Measurements from ENCODE around the gene ZC3H4.
A peak's percentile ranks its signal among the peaks of the same experiment; 100 is the strongest.
"Not testable (repeated sequence)": the region's sequence is repeated elsewhere in the genome, so short reads cannot be mapped to it uniquely, and the experiment has no call there.

Gene ZC3H4

DNA sequence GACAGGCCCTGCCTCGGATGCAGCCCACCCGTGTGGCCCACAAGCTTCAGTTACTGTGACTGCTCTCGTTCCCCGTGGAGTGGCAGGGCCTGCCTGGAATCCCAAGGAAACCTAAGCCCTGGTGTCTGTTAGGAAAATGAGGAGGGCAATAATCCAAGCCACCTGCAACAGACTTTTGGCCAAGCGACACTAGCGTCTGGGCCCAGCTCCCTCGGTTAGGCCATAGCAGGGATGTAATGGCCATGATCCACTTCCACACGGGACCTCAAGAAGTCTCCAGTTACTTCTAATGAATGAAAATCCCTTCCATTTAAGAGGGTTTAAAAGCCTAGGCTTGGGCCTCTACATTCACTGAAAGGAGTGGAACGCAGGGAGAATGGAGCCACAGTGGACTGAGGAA is 8.9 kb downstream of the ZC3H4 start:
- Histone ChIP-seq H3K36me3 (ENCODE audit: control insufficient read depth, low read depth, low read length) (peaks cover 21% of the 10 kb centered on the region), H3K27ac (ENCODE audit: low read length) (no peak overlapping the region), H3K4me1 (ENCODE audit: control insufficient read depth, low read depth, low read length) (peaks cover 23% of the 10 kb centered on the region), H3K9me3 (ENCODE audit: control insufficient read depth, low read depth, low read length) (no peaks in the 10 kb centered on the region), H3K27me3 (ENCODE audit: control insufficient read depth, insufficient read depth, low read length) (no peaks in the 10 kb centered on the region), H3K4me3 (ENCODE audit: low read length) (no peak overlapping the region), H3K9ac (ENCODE audit: low read length) (no peak overlapping the region)

DNA sequence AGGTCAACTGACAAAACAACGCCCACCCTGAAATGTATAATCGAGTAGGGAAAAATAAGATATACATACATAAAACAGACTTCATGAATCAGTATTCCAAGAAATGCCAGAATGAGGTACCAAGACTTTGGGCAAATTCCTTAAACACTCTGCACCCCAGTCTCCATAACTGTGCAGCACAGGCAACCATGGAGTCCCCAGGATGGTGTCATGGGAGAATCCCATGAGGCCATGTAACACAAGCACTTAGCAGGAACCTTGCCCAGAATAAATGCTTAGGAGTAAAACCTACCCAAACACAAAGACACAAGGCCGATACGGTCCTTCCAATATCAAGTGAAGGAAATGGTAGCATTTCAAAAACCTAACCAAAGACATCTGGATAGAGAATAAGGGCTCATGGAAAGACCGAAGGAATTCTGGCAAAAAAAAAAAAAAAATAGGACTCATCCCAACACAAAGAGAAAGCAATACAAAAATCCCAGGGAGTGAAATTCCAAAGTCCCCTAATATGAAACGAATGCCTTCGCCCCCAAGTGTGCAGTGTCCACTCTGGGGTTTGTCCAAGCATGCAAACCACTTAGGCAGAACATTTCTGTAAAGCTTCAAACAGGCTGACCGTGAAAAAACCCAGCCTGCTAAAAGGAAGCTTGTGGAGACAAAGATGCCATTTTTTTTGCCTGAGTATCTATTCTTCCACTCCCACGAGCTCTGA is 11.1 kb downstream of the ZC3H4 start:
- peaks cover 7% of the 10 kb centered on the region for H3K4me1 ChIP-seq (ENCODE audit: control insufficient read depth, low read depth, low read length)
- H3K27me3 ChIP-seq (ENCODE audit: control insufficient read depth, insufficient read depth, low read length): no peaks in the 10 kb centered on the region
- no peak overlapping the region for H3K9ac ChIP-seq (ENCODE audit: low read length)
- H3K27ac ChIP-seq (ENCODE audit: low read length): no peak overlapping the region
- H3K4me3 ChIP-seq (ENCODE audit: low read length): no peak overlapping the region
- H3K36me3 ChIP-seq (ENCODE audit: control insufficient read depth, low read depth, low read length): peaks cover 17% of the 10 kb centered on the region
- H3K9me3 ChIP-seq (ENCODE audit: control insufficient read depth, low read depth, low read length): no peaks in the 10 kb centered on the region

DNA sequence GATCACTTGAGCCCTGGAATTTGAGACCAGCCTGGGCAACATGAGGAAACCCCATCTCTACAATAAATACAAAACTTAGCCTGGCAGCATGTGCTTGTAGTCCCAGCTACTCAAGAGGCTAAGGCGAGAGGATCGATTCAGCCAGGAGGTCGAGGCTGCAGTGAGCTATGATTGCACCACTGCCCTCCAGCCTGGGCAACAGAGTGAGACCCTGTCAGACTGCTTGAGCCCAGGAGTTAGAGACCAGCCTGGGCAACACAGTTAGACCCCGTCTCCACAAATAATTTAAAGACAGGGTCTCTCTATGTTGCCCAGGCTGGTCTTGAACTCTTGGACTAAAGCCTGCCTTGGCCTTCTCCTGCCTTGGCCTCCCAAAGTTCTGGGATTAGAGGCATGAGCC is 12.5 kb downstream of the ZC3H4 start:
- not testable (repeated sequence) for H3K4me1 ChIP-seq (ENCODE audit: control insufficient read depth, low read depth, low read length)

DNA sequence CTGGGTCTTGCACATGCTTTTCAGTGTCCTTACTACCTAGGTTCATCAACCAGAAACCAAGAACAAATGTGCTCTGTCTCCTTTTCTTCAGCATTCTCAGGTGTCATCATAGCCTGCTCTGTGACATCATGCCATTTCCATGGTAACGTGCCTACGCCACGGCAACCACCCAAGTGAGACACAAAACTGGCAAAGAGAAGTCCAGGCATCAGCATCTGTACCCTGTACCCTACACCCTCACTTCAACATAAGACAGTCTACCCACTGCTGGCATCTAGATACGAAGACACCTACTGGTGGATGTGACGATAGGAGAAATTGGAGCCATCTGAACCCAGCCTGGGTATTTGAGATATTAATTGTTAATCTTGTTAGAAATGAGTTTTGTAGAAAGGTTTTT is 13.3 kb downstream of the ZC3H4 start:
- H3K9me3 ChIP-seq (ENCODE audit: control insufficient read depth, low read depth, low read length): no peaks in the 10 kb centered on the region
- H3K36me3 ChIP-seq (ENCODE audit: control insufficient read depth, low read depth, low read length): peaks cover 19% of the 10 kb centered on the region
- H3K4me3 ChIP-seq (ENCODE audit: low read length): no peak overlapping the region
- peak overlapping the region; percentile 56 for H3K27ac ChIP-seq (ENCODE audit: low read length)
- peaks cover 7% of the 10 kb centered on the region for H3K4me1 ChIP-seq (ENCODE audit: control insufficient read depth, low read depth, low read length)
- no peaks in the 10 kb centered on the region for H3K27me3 ChIP-seq (ENCODE audit: control insufficient read depth, insufficient read depth, low read length)
- H3K9ac ChIP-seq (ENCODE audit: low read length): no peak overlapping the region

More for the DNA sequence above, 12.5 kb downstream of the ZC3H4 start:
- not testable (repeated sequence) for H3K9me3 ChIP-seq (ENCODE audit: control insufficient read depth, low read depth, low read length); H3K27me3 ChIP-seq (ENCODE audit: control insufficient read depth, insufficient read depth, low read length); H3K9ac ChIP-seq (ENCODE audit: low read length); H3K27ac ChIP-seq (ENCODE audit: low read length); H3K4me3 ChIP-seq (ENCODE audit: low read length)
- peaks cover 25% of the 10 kb centered on the region for H3K36me3 ChIP-seq (ENCODE audit: control insufficient read depth, low read depth, low read length)

DNA sequence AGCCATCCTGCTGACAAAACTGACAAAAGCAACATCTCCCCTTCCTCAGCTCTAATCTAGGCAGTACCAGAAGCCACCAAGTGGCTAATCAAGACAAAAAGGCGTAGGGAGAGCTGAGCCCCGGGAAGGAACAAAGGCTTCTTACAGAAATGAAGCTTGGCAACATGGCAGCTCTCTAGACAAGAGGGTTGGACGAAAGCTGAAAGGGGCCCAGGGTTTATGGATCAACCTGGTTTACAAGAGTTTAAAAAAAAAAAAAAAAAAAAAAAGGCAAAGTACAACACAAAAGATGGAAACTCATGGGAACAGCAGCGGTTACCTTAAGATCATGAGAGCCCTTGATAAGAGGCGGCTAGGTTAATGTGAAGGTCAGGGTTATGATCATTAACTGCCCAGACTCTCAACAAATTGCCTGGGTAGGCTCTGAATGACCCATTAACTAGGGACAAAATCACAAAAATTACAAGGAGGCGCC is 14.0 kb downstream of the ZC3H4 start:
- H3K4me3 ChIP-seq (ENCODE audit: low read length): no peak overlapping the region
- no peak overlapping the region for H3K9ac ChIP-seq (ENCODE audit: low read length)
- peaks cover 19% of the 10 kb centered on the region for H3K36me3 ChIP-seq (ENCODE audit: control insufficient read depth, low read depth, low read length)
- no peak overlapping the region for H3K27ac ChIP-seq (ENCODE audit: low read length)
- peaks cover 7% of the 10 kb centered on the region for H3K4me1 ChIP-seq (ENCODE audit: control insufficient read depth, low read depth, low read length)
- H3K9me3 ChIP-seq (ENCODE audit: control insufficient read depth, low read depth, low read length): no peaks in the 10 kb centered on the region
- no peaks in the 10 kb centered on the region for H3K27me3 ChIP-seq (ENCODE audit: control insufficient read depth, insufficient read depth, low read length)

DNA sequence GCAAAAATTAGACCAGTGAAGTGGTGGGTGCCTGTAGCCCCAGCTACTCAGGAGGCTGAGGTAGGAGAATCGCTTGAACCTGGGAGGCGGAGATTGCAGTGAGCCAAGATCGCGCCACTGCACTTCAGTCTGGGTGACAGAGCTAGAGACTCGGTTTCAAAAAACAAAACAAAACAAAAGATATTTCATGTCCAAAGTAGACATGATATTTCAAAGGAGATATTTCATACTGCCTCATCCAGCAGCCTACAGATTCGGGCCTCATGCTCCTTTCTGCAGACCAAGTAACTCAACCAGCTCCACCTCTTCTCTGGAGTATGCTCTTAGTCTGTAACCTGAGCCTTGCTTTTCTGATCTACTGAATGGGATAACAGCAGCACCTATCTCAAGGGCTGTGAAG is 15.0 kb downstream of the ZC3H4 start:
- Histone ChIP-seq H3K9me3 (ENCODE audit: control insufficient read depth, low read depth, low read length) (no peaks in the 10 kb centered on the region), H3K27ac (ENCODE audit: low read length) (no peak overlapping the region), H3K4me1 (ENCODE audit: control insufficient read depth, low read depth, low read length) (peaks cover 7% of the 10 kb centered on the region), H3K27me3 (ENCODE audit: control insufficient read depth, insufficient read depth, low read length) (no peaks in the 10 kb centered on the region), H3K9ac (ENCODE audit: low read length) (no peak overlapping the region), H3K4me3 (ENCODE audit: low read length) (no peak overlapping the region), H3K36me3 (ENCODE audit: control insufficient read depth, low read depth, low read length) (peaks cover 29% of the 10 kb centered on the region)

DNA sequence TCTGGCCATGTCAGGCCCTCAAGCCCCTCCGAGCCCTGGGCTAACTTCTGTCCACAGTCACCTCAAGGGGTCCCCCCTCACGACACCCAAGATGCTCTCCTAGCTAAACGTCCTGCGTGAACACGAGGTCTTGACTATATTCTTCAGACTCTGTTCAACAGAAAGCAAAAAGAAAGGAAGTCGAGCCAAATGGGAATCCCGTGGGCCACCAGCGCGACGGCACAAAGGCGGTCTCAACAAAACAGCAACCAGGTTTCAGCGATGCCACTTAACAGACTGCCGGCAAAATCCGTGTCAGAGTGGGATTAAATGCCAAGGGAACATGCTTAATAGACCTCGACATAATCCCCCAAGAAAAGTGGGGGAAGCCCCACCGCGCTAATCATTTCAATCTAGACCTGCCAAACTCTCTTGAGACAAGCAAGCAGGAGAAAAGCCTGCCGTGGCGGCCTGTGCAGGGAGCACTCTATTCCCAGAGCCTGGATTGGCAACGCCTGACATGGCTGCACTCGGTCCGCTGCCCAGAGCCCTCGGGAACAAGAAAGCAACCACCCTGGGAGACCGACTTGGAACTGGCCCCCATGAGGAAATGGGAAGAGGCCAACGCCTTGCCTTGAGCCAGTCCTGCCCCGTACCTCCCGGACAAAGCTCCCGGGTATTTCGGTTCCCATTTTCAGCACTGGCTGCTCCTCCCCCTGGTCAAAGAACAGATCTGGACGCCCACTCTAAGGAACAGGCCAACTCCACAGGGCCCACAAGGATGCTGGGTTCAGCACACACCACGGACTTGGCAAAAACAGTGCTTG is 16.0 kb downstream of the ZC3H4 start:
- no peak overlapping the region for H3K9ac ChIP-seq (ENCODE audit: low read length)
- H3K36me3 ChIP-seq (ENCODE audit: control insufficient read depth, low read depth, low read length): peaks cover 35% of the 10 kb centered on the region
- H3K27ac ChIP-seq (ENCODE audit: low read length): no peak overlapping the region
- no peaks in the 10 kb centered on the region for H3K27me3 ChIP-seq (ENCODE audit: control insufficient read depth, insufficient read depth, low read length)
- no peak overlapping the region for H3K4me3 ChIP-seq (ENCODE audit: low read length)
- peaks cover 7% of the 10 kb centered on the region for H3K4me1 ChIP-seq (ENCODE audit: control insufficient read depth, low read depth, low read length)
- H3K9me3 ChIP-seq (ENCODE audit: control insufficient read depth, low read depth, low read length): no peaks in the 10 kb centered on the region

DNA sequence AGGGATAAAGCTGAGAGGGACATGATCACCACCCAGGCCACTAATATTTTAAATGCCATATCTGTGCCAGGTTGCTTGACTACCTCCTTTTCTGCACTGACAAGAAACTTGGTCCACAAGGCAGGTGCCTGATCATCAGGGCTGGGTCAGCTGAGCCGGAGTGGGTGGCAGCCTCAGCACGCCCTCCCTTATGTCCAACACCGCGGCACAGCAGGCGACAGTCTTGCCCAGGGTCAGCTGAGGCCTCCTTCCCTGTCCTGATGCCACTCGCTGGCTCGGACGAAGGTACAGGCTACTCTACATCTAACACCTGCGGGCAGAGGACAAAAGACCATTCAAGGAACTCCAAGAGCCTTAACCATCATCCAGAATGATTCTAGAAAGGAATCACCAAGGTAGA is 16.9 kb downstream of the ZC3H4 start:
- Histone ChIP-seq H3K36me3 (ENCODE audit: control insufficient read depth, low read depth, low read length) (peaks cover 42% of the 10 kb centered on the region), H3K27ac (ENCODE audit: low read length) (no peak overlapping the region), H3K4me3 (ENCODE audit: low read length) (no peak overlapping the region), H3K27me3 (ENCODE audit: control insufficient read depth, insufficient read depth, low read length) (no peaks in the 10 kb centered on the region), H3K9me3 (ENCODE audit: control insufficient read depth, low read depth, low read length) (no peaks in the 10 kb centered on the region), H3K4me1 (ENCODE audit: control insufficient read depth, low read depth, low read length) (peaks cover 7% of the 10 kb centered on the region), H3K9ac (ENCODE audit: low read length) (no peak overlapping the region)

DNA sequence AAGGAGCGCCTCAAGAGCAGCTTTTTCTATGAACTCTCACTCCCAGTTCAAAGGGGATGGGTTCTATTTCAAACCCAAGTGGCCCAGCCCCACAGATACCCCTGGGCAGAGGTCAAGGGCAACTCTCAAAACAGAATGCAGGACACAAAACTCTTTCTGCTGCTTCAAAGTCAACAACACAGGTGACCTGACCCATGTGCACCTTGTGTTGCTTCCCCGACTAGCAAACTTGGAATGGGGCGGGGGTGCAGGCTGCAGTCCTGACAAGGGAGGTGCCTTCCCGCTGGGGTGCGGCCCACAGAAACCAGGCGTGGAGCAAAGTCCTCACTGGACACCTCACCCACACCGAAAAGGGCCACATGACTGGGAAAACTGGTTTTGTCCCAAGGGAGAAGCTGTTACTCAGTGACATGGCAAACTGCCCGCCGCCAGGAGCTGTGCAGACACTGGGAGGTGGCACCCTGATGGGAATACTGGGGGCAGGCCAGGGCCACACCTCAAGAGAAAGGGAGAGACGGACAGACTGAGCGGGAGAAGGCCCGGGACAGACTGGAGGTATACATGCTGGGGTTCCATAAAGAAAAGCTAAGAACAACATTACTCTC is 17.4 kb downstream of the ZC3H4 start:
- H3K4me1 ChIP-seq (ENCODE audit: control insufficient read depth, low read depth, low read length): peaks cover 7% of the 10 kb centered on the region

DNA sequence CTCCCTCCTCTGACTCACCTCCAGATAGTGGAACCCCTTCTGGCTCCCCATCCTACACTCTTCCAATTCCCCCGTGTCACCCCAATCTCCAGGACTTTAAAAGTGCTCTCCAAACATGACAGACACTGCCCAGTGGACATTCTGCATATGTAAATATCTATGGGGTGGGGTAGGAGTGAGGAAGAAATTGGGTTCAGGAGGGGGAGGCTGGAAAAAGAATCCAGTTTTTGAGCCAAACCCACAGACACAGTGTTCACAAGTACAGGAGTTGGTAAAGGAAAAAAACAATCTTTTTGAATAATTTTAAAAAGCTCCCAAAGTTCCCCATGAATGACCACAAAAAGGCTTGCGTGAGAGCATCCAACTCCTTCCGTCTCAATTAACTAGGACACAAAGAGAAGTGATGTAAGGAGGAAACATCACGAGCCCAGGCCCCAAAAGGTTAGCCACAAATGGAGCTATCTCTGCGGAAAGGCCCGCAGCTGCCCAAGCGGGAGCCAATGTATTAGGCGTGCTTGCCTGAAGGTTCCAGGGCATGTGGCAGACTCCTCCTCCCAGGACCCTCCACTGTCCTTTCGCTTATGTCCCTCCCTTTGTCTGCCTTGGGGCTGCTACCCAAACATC is 18.0 kb downstream of the ZC3H4 start:
- Histone ChIP-seq H3K36me3 (ENCODE audit: control insufficient read depth, low read depth, low read length) (peaks cover 46% of the 10 kb centered on the region), H3K27me3 (ENCODE audit: control insufficient read depth, insufficient read depth, low read length) (no peaks in the 10 kb centered on the region), H3K27ac (ENCODE audit: low read length) (no peak overlapping the region), H3K9me3 (ENCODE audit: control insufficient read depth, low read depth, low read length) (no peaks in the 10 kb centered on the region), H3K4me1 (ENCODE audit: control insufficient read depth, low read depth, low read length) (peaks cover 7% of the 10 kb centered on the region), H3K9ac (ENCODE audit: low read length) (no peak overlapping the region), H3K4me3 (ENCODE audit: low read length) (no peak overlapping the region)

More for the DNA sequence above, 17.4 kb downstream of the ZC3H4 start:
- Histone ChIP-seq H3K9me3 (ENCODE audit: control insufficient read depth, low read depth, low read length) (no peaks in the 10 kb centered on the region), H3K4me3 (ENCODE audit: low read length) (no peak overlapping the region), H3K36me3 (ENCODE audit: control insufficient read depth, low read depth, low read length) (peaks cover 42% of the 10 kb centered on the region), H3K27me3 (ENCODE audit: control insufficient read depth, insufficient read depth, low read length) (no peaks in the 10 kb centered on the region), H3K9ac (ENCODE audit: low read length) (no peak overlapping the region), H3K27ac (ENCODE audit: low read length) (no peak overlapping the region)

Measured in iPS-18a (cell line).